ENCODE measurements around the gene DAZAP1.

DNA sequence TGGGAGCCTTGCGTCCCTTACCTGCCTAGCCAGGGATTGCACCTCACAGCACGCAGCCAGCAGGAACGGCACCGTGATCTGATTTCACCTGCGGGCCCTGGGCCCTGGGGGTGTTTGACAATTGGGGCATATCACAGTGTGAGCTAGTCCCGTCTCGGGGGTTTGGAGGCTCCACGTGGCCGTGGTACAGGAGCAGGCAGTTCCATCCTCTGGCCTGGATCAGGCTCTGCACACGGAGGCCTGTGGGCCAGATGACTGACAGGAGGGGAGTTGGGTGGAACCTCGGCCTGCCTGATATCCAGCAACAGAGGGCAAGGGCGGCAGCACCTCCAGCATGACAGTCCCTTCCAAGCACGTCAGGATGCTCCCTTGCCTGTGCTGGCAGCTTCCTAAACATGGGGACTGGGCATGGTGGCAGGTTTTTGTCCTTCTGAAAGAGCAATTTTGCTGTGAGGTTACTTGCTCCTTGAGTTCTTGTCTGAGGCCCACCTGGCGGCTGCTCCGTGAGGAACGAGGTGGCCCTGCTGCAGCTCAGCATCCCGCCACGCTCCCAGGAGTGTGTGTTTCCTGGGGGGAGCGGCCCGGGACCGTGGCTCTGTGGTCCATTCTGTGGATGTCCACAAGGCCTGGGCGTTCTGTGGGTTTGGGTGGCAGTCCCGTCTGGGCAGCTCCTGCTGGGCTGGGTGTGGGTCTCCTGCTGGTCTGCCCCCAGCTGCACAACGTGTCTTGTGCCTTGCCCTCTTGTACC is 24.5 kb downstream of the DAZAP1 start:
- TF ChIP-seq, protein P1, sequence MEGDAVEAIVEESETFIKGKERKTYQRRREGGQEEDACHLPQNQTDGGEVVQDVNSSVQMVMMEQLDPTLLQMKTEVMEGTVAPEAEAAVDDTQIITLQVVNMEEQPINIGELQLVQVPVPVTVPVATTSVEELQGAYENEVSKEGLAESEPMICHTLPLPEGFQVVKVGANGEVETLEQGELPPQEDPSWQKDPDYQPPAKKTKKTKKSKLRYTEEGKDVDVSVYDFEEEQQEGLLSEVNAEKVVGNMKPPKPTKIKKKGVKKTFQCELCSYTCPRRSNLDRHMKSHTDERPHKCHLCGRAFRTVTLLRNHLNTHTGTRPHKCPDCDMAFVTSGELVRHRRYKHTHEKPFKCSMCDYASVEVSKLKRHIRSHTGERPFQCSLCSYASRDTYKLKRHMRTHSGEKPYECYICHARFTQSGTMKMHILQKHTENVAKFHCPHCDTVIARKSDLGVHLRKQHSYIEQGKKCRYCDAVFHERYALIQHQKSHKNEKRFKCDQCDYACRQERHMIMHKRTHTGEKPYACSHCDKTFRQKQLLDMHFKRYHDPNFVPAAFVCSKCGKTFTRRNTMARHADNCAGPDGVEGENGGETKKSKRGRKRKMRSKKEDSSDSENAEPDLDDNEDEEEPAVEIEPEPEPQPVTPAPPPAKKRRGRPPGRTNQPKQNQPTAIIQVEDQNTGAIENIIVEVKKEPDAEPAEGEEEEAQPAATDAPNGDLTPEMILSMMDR (IDR thresholded peaks at IDR 0.05; ENCODE audit: low read depth, low read length, missing input control): no peak
- TF ChIP-seq HNF4A (conservative IDR thresholded peaks at IDR 0.05): no peak
